GM12801 (cell line): ENCODE data around the gene SUPV3L1.

Experiments
- CTCF ChIP-seq: IDR thresholded peaks from one replicate; pipeline ENCODE4 v1.5.1; 2011; ENCODE audit warnings: control low read depth; ENCODE audit not compliant: insufficient read length; ENCODE audit errors: extremely low read depth

SUPV3L1 gene

DNA sequence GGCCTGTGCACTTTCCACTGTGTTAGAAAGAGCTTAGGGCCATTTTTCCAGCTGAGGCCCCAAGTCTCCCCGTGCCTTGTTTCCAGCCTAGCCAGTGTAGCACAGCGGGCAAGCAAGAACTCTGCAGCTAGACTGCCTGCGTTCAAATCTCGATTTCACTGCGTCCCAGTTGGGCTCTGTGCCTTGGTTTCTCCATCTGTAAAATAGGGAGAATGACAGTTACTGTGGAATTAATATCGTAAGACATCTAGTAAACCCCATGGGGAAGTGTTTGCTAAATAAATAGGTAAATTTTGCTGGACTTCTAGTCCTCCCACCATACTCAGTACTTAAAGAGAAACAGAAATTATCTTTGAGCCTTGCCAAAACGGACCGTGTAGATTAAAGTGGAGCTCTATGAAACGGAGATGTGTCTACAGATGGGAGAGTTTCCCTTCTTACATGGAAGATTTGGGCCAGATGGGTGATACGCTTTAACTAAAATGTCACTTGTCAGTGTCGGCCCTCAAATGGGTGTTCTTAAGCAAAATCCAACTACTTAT is 36.6 kb downstream of the SUPV3L1 start:
- no peak for TF ChIP-seq CTCF

DNA sequence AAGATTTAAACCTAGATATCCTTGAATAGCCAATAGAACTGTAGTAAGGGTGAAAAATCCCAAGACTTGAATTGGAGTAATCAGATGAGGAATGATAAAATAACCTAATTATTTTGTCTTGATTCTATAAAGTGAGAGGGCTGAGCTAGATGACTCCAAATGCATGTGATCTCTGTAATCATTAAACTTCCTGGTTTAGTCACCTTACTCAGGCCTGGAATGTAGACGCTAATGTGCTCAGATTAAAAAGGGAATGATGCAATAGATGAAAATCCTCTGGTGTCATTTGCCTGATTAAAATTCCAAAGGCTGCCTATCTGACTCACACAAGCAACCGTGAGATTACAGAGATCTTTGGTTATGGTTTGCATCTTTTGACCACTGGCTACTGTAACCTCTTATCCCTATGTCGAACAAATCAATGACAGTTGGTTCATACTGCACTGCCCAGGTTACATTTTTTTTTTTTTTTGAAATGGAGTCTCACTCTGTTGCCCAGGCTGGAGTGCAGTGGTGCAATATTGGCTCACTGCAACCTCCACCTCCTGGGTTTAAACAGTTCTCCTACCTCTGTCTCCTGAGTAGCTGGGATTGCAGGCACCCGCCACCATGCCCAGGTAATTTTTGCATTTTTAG is 37.2 kb downstream of the SUPV3L1 start:
- TF ChIP-seq CTCF = no peak

GRCh38 chr10:69218831-69219230 is 38.8 kb downstream of the SUPV3L1 start:
- no peak for TF ChIP-seq CTCF

DNA sequence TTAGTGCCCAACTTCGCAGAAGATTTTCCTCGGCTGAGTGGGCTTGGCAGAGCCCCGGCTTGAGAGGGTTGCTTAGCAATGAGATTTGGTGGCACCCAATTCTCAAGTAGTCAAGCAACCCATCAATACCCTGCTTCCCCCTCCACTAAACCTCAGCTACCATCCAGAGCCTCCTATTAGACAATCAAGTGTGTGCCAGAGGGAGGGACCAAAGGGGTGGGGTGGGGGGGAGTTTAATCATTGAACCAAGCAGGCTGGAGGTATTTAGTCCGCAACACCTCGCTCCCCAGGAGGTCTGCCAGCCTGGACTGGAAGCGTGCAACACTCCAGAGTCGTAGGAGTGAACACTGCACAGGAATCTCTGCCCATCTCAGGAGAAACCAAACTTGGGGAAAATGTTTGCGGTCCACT is 40.0 kb downstream of the SUPV3L1 start, which contains the start of gene HKDC1:
TSS of gene HKDC1 (plus strand) at position 292 of the 411 bp plus-strand sequence. CDS start at position 396, 104 bp downstream.
- no peak for TF ChIP-seq CTCF

GRCh38 chr10:69220507-69220906 is 40.5 kb downstream of the SUPV3L1 start:
- TF ChIP-seq CTCF = no peak

DNA sequence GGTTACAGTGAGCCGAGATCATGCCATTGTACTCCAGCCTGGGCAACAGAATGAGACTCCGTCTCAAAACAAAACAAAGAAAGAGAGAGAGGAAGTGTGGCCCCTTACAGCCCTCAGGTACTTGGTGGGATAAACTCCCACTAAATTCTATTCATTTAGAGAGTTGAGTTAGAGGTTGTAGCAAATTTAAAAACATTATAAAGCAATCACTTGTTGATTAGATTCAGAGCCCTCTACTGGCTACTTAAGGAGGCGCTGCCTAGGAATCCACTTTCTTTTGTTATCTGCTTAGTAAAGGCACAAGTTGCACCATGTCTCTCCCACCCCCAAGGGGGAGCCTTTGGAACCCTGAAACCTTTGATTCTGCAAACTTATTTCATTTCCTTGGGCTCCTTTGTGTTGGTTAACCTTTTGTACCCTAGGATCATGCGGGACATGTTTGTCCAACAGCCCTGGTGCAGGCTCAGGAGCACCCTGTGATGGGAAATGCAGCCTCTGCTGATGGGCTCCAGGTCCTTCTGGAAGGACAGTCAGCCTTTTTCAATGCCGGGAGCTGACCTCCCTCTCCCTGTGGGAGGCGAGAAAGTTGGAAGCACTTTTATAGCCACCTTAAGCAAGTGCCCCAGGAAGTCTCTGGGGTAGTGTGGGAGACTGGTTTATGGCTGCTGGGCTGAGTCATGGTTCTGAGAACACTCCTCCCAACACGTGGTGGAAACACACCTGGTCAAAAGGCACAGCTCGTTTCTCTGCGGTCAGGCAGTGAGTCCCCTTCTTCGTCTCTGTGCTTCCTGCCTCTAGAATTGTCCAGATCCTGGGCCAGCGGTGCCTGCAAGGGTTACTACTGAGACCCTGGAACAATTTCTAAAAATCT is 42.4 kb downstream of the SUPV3L1 start:
- peak; percentile 21 for TF ChIP-seq CTCF

DNA sequence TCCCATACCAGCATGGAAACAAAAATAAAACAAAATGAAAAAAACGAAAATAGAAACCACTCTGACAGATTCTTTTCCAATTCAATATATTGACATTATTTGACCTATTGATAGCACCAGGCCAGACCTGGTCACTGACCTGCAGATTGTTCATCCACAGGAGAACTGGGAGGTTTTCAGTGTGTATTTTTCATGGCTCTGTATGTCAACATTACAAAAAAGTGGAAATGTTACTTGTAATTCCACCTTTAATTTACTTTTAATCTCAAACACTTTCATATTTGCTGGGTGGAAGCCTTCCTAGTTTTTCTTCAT is 43.0 kb downstream of the SUPV3L1 start:
- TF ChIP-seq CTCF = no peak
